Fibroblast of lung (primary cell): ENCODE results near the gene CCL15. TPM values are rescaled to one million over a fixed set of nuclear protein-coding genes. Genes with fewer than 3 reads are reported as not detected.

Experiments used
- DNase-seq, 2 donors: peaks; one replicate each; pipeline versions ENCODE4 v3.0.0 to v3.0.0-alpha.2; 2010; ENCODE audit warnings: low read depth in 2 of 2
- H2AFZ ChIP-seq: 2 replicates; pipeline ENCODE4 v1.5.1; 2012; ENCODE audit warnings: low read length, control low read depth, inconsistent platforms
- H3K27ac ChIP-seq: 2 replicates; pipeline ENCODE4 v1.5.1; 2011; ENCODE audit warnings: low read length, control low read depth; ENCODE audit not compliant: insufficient read depth
- H3K27me3 ChIP-seq: 2 replicates; pipeline ENCODE4 v1.5.1; 2011; ENCODE audit warnings: mild to moderate bottlenecking, low read length; ENCODE audit not compliant: control insufficient read depth, insufficient read depth
- H3K36me3 ChIP-seq: 2 replicates; pipeline ENCODE4 v1.5.1; 2011; ENCODE audit warnings: low read length; ENCODE audit not compliant: control insufficient read depth, insufficient read depth
- H3K4me1 ChIP-seq: 2 replicates; pipeline ENCODE4 v1.5.1; 2011; ENCODE audit warnings: low read length; ENCODE audit not compliant: control insufficient read depth, insufficient read depth; ENCODE audit errors: extremely low read depth
- H3K4me2 ChIP-seq: 2 replicates; pipeline ENCODE4 v1.5.1; 2011; ENCODE audit warnings: low read length, control low read depth; ENCODE audit not compliant: insufficient read depth; ENCODE audit errors: extremely low read depth
- H3K4me3 ChIP-seq, 4 experiments: fragments of 200-600 bp in 1 of 4; sonication (generic) in 1 of 4; replicated peaks in 1 of 4; 2 replicates each; pipeline ENCODE4 v1.5.1; 2011 to 2016; ENCODE audit warnings: low read length in 4 of 4, low read depth in 3 of 4, mild to moderate bottlenecking in 3 of 4, control low read depth in 2 of 4, inconsistent platforms in 1 of 4, mixed read lengths in 1 of 4; ENCODE audit not compliant: insufficient read depth in 1 of 4; ENCODE audit errors: control extremely low read depth in 1 of 4
- H3K79me2 ChIP-seq: 2 replicates; pipeline ENCODE4 v1.5.1; 2012; ENCODE audit warnings: mild to moderate bottlenecking, low read length, inconsistent platforms; ENCODE audit not compliant: control insufficient read depth, insufficient read depth
- H3K9ac ChIP-seq: 2 replicates; pipeline ENCODE4 v1.5.1; 2011; ENCODE audit warnings: mild to moderate bottlenecking, low read length, control low read depth; ENCODE audit not compliant: insufficient read depth
- H3K9me3 ChIP-seq: 2 replicates; pipeline ENCODE4 v1.5.1; 2012; ENCODE audit warnings: low read depth, low read length; ENCODE audit not compliant: control insufficient read depth, insufficient read depth
- H4K20me1 ChIP-seq: 2 replicates; pipeline ENCODE4 v1.5.1; 2011; ENCODE audit warnings: low read length; ENCODE audit not compliant: control insufficient read depth, insufficient read depth; ENCODE audit errors: extremely low read depth
- EZH2 ChIP-seq: IDR thresholded peaks from 2 replicates; pipeline ENCODE4 v1.5.1; 2012; ENCODE audit warnings: low read length, control low read depth, mild to moderate bottlenecking; ENCODE audit errors: missing control alignments
- polyA plus RNA-seq, 2 donors: library from polyadenylated mRNA; depleted of rRNA in 1 of 2; stranded (reverse) in 1 of 2; unstranded in 1 of 2; fragments of >200 nt; gene quantifications; 2 replicates each; pipeline ENCODE4 v1.2.1, GENCODE V29; 2011 to 2012; ENCODE audit warnings: missing spikeins in 1 of 2
- total RNA-seq: library from RNA; depleted of rRNA; stranded (reverse); fragments of >200 nt; gene quantifications from 2 replicates; pipeline ENCODE4 v1.2.1, GENCODE V29; 2014
- TF ChIP-seq, protein P1 (sequence below), 2 donors: IDR thresholded peaks in 1 of 2; conservative IDR thresholded peaks in 1 of 2; 1 replicate in 1 of 2; 2 replicates in 1 of 2; pipeline ENCODE4 v1.5.1; 2011 to 2012; ENCODE audit warnings: low read length in 2 of 2, control low read depth in 1 of 2, inconsistent platforms in 1 of 2, low read depth in 1 of 2, mild to moderate bottlenecking in 1 of 2

The CCL15 gene
- total and polyA plus RNA-seq, 2 donors (not counting 1 experiment from before 2014, with no cell fraction given), result not detected

DNA sequence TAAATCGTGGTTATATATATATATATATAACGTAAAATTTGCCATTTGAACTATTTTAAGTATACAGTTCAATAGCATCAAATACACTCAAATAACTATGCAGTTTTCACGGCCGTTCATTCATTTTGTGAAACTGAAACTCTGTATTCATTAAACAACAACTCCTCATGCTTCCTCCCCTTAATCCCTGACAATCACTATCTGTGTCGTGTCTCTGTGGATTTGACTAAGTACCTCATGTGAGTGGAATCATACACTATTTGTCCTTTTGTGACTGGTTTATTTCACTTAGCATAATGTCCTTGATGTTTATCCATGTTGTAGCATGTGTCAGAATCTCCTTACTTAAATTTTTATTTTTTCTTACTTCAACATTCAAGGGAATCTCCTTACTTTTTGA lies 13.6 kb upstream of the CCL15 start:
- Histone ChIP-seq H3K4me2 (no peak overlapping the region), H3K27ac (no peak overlapping the region), H2AFZ (no peak overlapping the region), H3K27me3 (no peaks in the 10 kb centered on the region), H4K20me1 (no peaks in the 10 kb centered on the region), H3K4me1 (no peaks in the 10 kb centered on the region), H3K4me3 (no peak overlapping the region), H3K36me3 (no peaks in the 10 kb centered on the region), H3K9ac (no peak overlapping the region), H3K79me2 (no peaks in the 10 kb centered on the region), H3K9me3 (no peaks in the 10 kb centered on the region)
- no peak for TF ChIP-seq EZH2
- TF ChIP-seq, protein P1, sequence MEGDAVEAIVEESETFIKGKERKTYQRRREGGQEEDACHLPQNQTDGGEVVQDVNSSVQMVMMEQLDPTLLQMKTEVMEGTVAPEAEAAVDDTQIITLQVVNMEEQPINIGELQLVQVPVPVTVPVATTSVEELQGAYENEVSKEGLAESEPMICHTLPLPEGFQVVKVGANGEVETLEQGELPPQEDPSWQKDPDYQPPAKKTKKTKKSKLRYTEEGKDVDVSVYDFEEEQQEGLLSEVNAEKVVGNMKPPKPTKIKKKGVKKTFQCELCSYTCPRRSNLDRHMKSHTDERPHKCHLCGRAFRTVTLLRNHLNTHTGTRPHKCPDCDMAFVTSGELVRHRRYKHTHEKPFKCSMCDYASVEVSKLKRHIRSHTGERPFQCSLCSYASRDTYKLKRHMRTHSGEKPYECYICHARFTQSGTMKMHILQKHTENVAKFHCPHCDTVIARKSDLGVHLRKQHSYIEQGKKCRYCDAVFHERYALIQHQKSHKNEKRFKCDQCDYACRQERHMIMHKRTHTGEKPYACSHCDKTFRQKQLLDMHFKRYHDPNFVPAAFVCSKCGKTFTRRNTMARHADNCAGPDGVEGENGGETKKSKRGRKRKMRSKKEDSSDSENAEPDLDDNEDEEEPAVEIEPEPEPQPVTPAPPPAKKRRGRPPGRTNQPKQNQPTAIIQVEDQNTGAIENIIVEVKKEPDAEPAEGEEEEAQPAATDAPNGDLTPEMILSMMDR (conservative IDR thresholded peaks at IDR 0.05 in 1 of 2, IDR thresholded peaks at IDR 0.05 in 1 of 2; ENCODE audit: low read depth in 1 of 2, low read length in 2 of 2), result no peak
- no peak for DNase-seq

DNA sequence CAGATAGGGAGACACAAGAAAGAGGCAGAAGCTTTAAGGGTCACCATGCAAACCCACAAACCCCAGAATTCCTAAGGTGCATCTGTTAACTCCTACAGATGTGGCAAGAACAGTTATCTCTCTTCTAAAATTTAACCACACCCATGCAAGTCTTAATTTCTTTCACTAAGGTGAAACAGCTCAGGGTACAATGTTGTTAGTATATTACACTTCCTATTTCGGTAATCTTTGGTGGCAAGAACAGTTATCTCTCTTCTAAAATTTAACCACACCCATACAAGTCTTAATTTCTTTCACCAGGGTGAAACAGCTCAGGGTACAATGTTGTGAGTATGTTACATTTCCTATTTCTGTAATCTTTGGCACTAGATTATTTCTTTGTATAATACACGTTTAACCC lies 9.8 kb upstream of the CCL15 start:
- no peak for DNase-seq
- Histone ChIP-seq H3K79me2 (no peaks in the 10 kb centered on the region), H3K27me3 (no peaks in the 10 kb centered on the region), H4K20me1 (no peaks in the 10 kb centered on the region), H3K4me3 (no peak overlapping the region), H3K4me1 (no peaks in the 10 kb centered on the region), H2AFZ (no peak overlapping the region), H3K9ac (no peak overlapping the region), H3K36me3 (no peaks in the 10 kb centered on the region), H3K9me3 (no peaks in the 10 kb centered on the region), H3K4me2 (no peak overlapping the region), H3K27ac (no peak overlapping the region)
- TF ChIP-seq, protein P1 (conservative IDR thresholded peaks at IDR 0.05 in 1 of 2, IDR thresholded peaks at IDR 0.05 in 1 of 2; ENCODE audit: low read depth in 1 of 2, low read length in 2 of 2), result no peak
- TF ChIP-seq EZH2, result no peak

DNA sequence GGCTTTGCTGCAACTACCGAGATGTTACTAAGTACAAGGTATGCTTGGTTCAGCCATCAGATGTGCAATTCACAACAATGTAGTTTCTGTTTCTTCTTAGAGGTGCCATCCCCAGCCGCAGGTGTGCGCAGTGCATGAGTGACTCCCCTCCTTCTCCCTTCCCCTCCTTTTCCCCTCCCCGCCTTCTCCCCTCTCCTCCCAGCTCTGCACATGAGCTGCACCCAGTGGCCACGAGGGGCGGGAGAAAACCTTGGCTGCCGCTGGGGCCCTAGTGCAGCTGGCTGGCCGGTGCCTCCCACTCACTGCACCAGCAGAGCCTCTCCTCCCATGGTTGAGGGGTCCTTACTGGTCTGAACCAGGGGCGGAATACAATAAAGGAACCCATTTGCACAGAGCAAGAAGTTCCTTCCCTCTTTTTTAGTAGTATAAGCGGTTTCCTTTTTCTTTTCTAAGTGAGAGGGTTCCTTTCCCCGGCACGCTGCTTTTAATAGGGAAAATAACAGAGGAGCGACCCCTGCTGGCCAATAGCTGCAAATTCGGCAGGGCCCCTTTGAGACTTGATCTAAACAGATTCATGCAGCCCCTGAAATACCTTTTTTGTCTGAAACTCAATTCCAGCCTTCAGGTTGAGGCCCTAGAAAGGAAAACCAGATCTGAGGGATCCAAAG lies 7.8 kb upstream of the CCL15 start:
- no peak for TF ChIP-seq EZH2
- TF ChIP-seq, protein P1 (conservative IDR thresholded peaks at IDR 0.05 in 1 of 2, IDR thresholded peaks at IDR 0.05 in 1 of 2; ENCODE audit: low read depth in 1 of 2, low read length in 2 of 2), result peak; percentile 30 to 33
- H3K79me2 ChIP-seq, result no peaks in the 10 kb centered on the region

More for the DNA sequence above, 7.8 kb upstream of the CCL15 start:
- H3K9me3 ChIP-seq, result no peaks in the 10 kb centered on the region
- H3K4me1 ChIP-seq, result no peaks in the 10 kb centered on the region
- H3K9ac ChIP-seq, result no peak overlapping the region
- H3K27ac ChIP-seq, result no peak overlapping the region
- H3K4me3 ChIP-seq, result no peak overlapping the region
- no peaks in the 10 kb centered on the region for H3K36me3 ChIP-seq
- no peak overlapping the region for H2AFZ ChIP-seq
- no peak overlapping the region for H3K4me2 ChIP-seq
- H3K27me3 ChIP-seq, result no peaks in the 10 kb centered on the region
- DNase-seq, result peak in 1 of 2 donors; percentile 12
- no peaks in the 10 kb centered on the region for H4K20me1 ChIP-seq
